Astrocyte (in vitro differentiated cells and primary cell): ENCODE results near the gene SYT8.

Experiments used
- CTCF ChIP-seq: IDR thresholded peaks from 2 replicates; pipeline ENCODE4 v1.5.1; 2011; ENCODE audit warnings: low read depth, mild to moderate bottlenecking, inconsistent platforms, low read length, moderate library complexity; ENCODE audit not compliant: insufficient read depth
- EZH2 ChIP-seq: IDR thresholded peaks from 2 replicates; pipeline ENCODE4 v1.6.1; 2012; ENCODE audit warnings: mild to moderate bottlenecking, low read length, inconsistent platforms; ENCODE audit not compliant: insufficient read depth

GRCh38 chr11:1832920-1833295 lies 1.9 kb upstream of the SYT8 start:
- TF ChIP-seq CTCF (no peak), EZH2 (no peak)
